ENCODE data around the gene DDN.
A peak's percentile ranks its signal among the peaks of the same experiment; 100 is the strongest.

The DDN gene

DNA sequence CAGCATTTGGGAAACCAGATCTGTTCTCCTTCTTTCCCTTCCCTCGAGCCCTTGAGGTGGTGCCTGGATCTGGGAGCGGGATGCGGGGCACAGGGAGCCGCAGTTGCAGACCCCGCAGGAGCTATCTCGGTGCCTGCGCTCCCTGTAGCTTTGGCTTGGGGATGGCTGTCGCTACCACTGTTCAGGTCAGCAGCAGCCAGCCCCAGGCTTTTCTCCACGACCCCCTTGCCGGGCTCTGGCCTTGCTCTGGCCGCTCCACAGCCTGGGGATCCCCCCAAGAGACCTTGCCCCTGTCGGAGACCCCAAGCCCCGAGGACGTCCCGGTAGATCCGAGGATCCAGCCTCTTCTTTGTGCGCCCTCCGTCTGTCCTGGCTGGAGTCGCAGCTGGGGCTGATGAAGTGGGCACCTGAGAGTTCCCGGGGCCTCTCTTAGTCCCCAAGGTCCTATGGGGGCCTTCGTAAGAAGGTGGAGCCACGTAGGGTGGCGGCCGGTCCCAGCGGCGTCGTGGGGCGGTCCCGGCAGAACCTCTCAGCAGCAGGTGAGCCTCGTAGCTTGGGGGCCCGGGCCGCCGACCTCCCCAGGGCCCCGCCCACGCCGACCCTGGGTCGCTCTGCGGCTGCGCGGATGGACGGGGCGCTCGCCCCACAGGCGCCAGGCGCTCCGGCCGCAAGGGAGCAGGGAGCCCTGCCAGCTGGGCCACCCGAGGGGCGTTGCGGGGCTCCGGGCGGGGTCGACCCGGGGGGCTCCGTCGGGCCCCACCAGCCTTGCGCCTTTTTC, 1.3 kb downstream of the DDN start:
- H3K4me3 ChIP-seq (replicated peaks; ENCODE audit: low read depth, low read length): peak overlapping the region; percentile 27
- TF ChIP-seq CTCF (IDR thresholded peaks at IDR 0.05; ENCODE audit: low read length, missing control alignments): no peak
- no peak for DNase-seq (ENCODE audit: low read depth)

- DNase-seq (ENCODE audit: low read depth): peak; percentile 68
- peak overlapping the region; percentile 12 for H3K4me3 ChIP-seq (replicated peaks; ENCODE audit: low read depth, low read length)
- peak; percentile 86 for TF ChIP-seq CTCF (IDR thresholded peaks at IDR 0.05; ENCODE audit: low read length, missing control alignments)
These were observed 2.1 kb downstream of the DDN start for GRCh38 chr12:48996794-48997718.

- DNase-seq (ENCODE audit: low read depth): peak; percentile 82
- TF ChIP-seq CTCF (IDR thresholded peaks at IDR 0.05; ENCODE audit: low read length, missing control alignments): peak; percentile 73
- peak overlapping the region; percentile 25 for H3K4me3 ChIP-seq (replicated peaks; ENCODE audit: low read depth, low read length)
These were observed 3.9 kb downstream of the DDN start for GRCh38 chr12:48995086-48995879.

GRCh38 chr12:48994224-48995085, 4.7 kb downstream of the DDN start:
- TF ChIP-seq CTCF (IDR thresholded peaks at IDR 0.05; ENCODE audit: low read length, missing control alignments): no peak
- no peak for DNase-seq (ENCODE audit: low read depth)
- no peak overlapping the region for H3K4me3 ChIP-seq (replicated peaks; ENCODE audit: low read depth, low read length)

GRCh38 chr12:48993787-48994186, 5.4 kb downstream of the DDN start:
- no peak for DNase-seq (ENCODE audit: low read depth)
- H3K4me3 ChIP-seq (replicated peaks; ENCODE audit: low read depth, low read length): no peak overlapping the region
- TF ChIP-seq CTCF (IDR thresholded peaks at IDR 0.05; ENCODE audit: low read length, missing control alignments): no peak

All from fibroblast of pulmonary artery (primary cell).